Measurements from ENCODE around the gene OR2T34. TPM values are rescaled to one million over a fixed set of nuclear protein-coding genes. Genes with fewer than 3 reads are reported as not detected.
"Not testable (repeated sequence)": the region's sequence is repeated elsewhere in the genome, so short reads cannot be mapped to it uniquely, and the experiment has no call there.

OR2T34 gene
- polyA plus RNA-seq (2013, experiment 1 of 2): not detected
- not detected for polyA plus RNA-seq (2013, experiment 2 of 2)

GRCh38 chr1:248574657-248575056 lies at the start of gene OR2T34:
OR2T34 (minus strand) TSS chr1:248574757; CDS start chr1:248574757, 0 bp downstream.
- not testable (repeated sequence) for H2BK5ac ChIP-seq (ENCODE audit: low read length); H3K9me3 ChIP-seq (replicated peaks in 1 of 2; ENCODE audit: control insufficient read depth in 2 of 2, insufficient read depth in 1 of 2, low read depth in 1 of 2, low read length in 2 of 2); H2BK12ac ChIP-seq (ENCODE audit: low read length); H2BK120ac ChIP-seq (ENCODE audit: low read depth, low read length); H2AK5ac ChIP-seq (ENCODE audit: low read depth, low read length); H2AFZ ChIP-seq (ENCODE audit: low read length); H3K27me3 ChIP-seq (ENCODE audit: control insufficient read depth in 3 of 3, insufficient read depth in 3 of 3, low read depth in 1 of 3, low read length in 3 of 3); H2BK15ac ChIP-seq (ENCODE audit: low read length); H3K23ac ChIP-seq (ENCODE audit: low read depth, low read length, poor library complexity); H3K4ac ChIP-seq (ENCODE audit: low read length); H3K18ac ChIP-seq (ENCODE audit: low read length); H3K79me1 ChIP-seq (ENCODE audit: low read depth, low read length); H3K4me1 ChIP-seq (ENCODE audit: control insufficient read depth in 2 of 2, insufficient read depth in 1 of 2, low read depth in 1 of 2, low read length in 2 of 2); DNase-seq (ENCODE audit: low spot score); H3K9ac ChIP-seq (ENCODE audit: low read depth, low read length, poor library complexity); H3K4me2 ChIP-seq (ENCODE audit: insufficient read depth, low read length, poor library complexity, severe bottlenecking); H3K36me3 ChIP-seq (replicated peaks in 1 of 2; ENCODE audit: control insufficient read depth in 2 of 2, insufficient read depth in 2 of 2, low read length in 2 of 2); H3K14ac ChIP-seq (ENCODE audit: low read length); H4K8ac ChIP-seq (ENCODE audit: low read depth, low read length); H4K91ac ChIP-seq (ENCODE audit: low read depth, low read length, poor library complexity); H3K4me3 ChIP-seq (ENCODE audit: low read length in 2 of 2); H3K27ac ChIP-seq (replicated peaks; ENCODE audit: low read length)
- WGBS, 2 donors (ENCODE audit: extremely low coverage in 2 of 2, insufficient read length in 2 of 2, insufficient replicate concordance in 1 of 2): no CpG with 5 or more reads among the region's 3 CpGs

GRCh38 chr1:248622570-248623001 lies 48.0 kb upstream of the OR2T34 start:
- H3K36me3 ChIP-seq (replicated peaks in 1 of 2; ENCODE audit: control insufficient read depth in 2 of 2, insufficient read depth in 2 of 2, low read length in 2 of 2): no peaks in the 10 kb centered on the region
- no CpG with 5 or more reads among the region's 4 CpGs for WGBS, 2 donors (ENCODE audit: extremely low coverage in 2 of 2, insufficient read length in 2 of 2, insufficient replicate concordance in 1 of 2)
- H3K27ac ChIP-seq (replicated peaks; ENCODE audit: low read length): no peak overlapping the region

GRCh38 chr1:248621770-248622169 lies 47.2 kb upstream of the OR2T34 start:
- Histone ChIP-seq H3K4me2 (ENCODE audit: insufficient read depth, low read length, poor library complexity, severe bottlenecking) (no peak overlapping the region), H3K23ac (ENCODE audit: low read depth, low read length, poor library complexity) (no peak overlapping the region), H4K91ac (ENCODE audit: low read depth, low read length, poor library complexity) (no peak overlapping the region), H3K4me3 (ENCODE audit: low read length in 2 of 2) (no peak overlapping the region), H3K9me3 (replicated peaks in 1 of 2; ENCODE audit: control insufficient read depth in 2 of 2, insufficient read depth in 1 of 2, low read depth in 1 of 2, low read length in 2 of 2) (peaks cover 0 to 29% of the 10 kb centered on the region in 2 donors), H2AK5ac (ENCODE audit: low read depth, low read length) (no peak overlapping the region), H3K4me1 (ENCODE audit: control insufficient read depth in 2 of 2, insufficient read depth in 1 of 2, low read depth in 1 of 2, low read length in 2 of 2) (no peaks in the 10 kb centered on the region), H3K27ac (replicated peaks; ENCODE audit: low read length) (no peak overlapping the region), H2BK15ac (ENCODE audit: low read length) (no peak overlapping the region), H3K36me3 (replicated peaks in 1 of 2; ENCODE audit: control insufficient read depth in 2 of 2, insufficient read depth in 2 of 2, low read length in 2 of 2) (no peaks in the 10 kb centered on the region), H4K8ac (ENCODE audit: low read depth, low read length) (no peak overlapping the region), H3K18ac (ENCODE audit: low read length) (no peak overlapping the region), H2AFZ (ENCODE audit: low read length) (no peak overlapping the region), H2BK5ac (ENCODE audit: low read length) (no peak overlapping the region), H3K4ac (ENCODE audit: low read length) (no peak overlapping the region), H2BK12ac (ENCODE audit: low read length) (no peak overlapping the region), H3K14ac (ENCODE audit: low read length) (no peak overlapping the region), H3K9ac (ENCODE audit: low read depth, low read length, poor library complexity) (no peak overlapping the region), H2BK120ac (ENCODE audit: low read depth, low read length) (no peak overlapping the region), H3K79me1 (ENCODE audit: low read depth, low read length) (no peaks in the 10 kb centered on the region), H3K27me3 (ENCODE audit: control insufficient read depth in 3 of 3, insufficient read depth in 3 of 3, low read depth in 1 of 3, low read length in 3 of 3) (peaks cover 0 to 3% (median 0%) of the 10 kb centered on the region in 3 experiments)
- no CpG with 5 or more reads among the region's 7 CpGs for WGBS, 2 donors (ENCODE audit: extremely low coverage in 2 of 2, insufficient read length in 2 of 2, insufficient replicate concordance in 1 of 2)
- DNase-seq (ENCODE audit: low spot score): no peak

More at GRCh38 chr1:248622570-248623001, 48.0 kb upstream of the OR2T34 start:
- H2BK5ac ChIP-seq (ENCODE audit: low read length): no peak overlapping the region
- H3K79me1 ChIP-seq (ENCODE audit: low read depth, low read length): no peaks in the 10 kb centered on the region
- H3K14ac ChIP-seq (ENCODE audit: low read length): no peak overlapping the region
- no peaks in the 10 kb centered on the region for H3K4me1 ChIP-seq (ENCODE audit: control insufficient read depth in 2 of 2, insufficient read depth in 1 of 2, low read depth in 1 of 2, low read length in 2 of 2)
- no peak overlapping the region for H3K4me3 ChIP-seq (ENCODE audit: low read length in 2 of 2)
- H4K91ac ChIP-seq (ENCODE audit: low read depth, low read length, poor library complexity): no peak overlapping the region
- H2BK15ac ChIP-seq (ENCODE audit: low read length): no peak overlapping the region
- H2AFZ ChIP-seq (ENCODE audit: low read length): no peak overlapping the region
- H2BK12ac ChIP-seq (ENCODE audit: low read length): no peak overlapping the region
- H2AK5ac ChIP-seq (ENCODE audit: low read depth, low read length): no peak overlapping the region
- H3K4me2 ChIP-seq (ENCODE audit: insufficient read depth, low read length, poor library complexity, severe bottlenecking): no peak overlapping the region
- no peak for DNase-seq (ENCODE audit: low spot score)
- no peak overlapping the region for H3K4ac ChIP-seq (ENCODE audit: low read length)
- no peak overlapping the region for H3K23ac ChIP-seq (ENCODE audit: low read depth, low read length, poor library complexity)
- peaks cover 0 to 33% of the 10 kb centered on the region in 2 donors for H3K9me3 ChIP-seq (replicated peaks in 1 of 2; ENCODE audit: control insufficient read depth in 2 of 2, insufficient read depth in 1 of 2, low read depth in 1 of 2, low read length in 2 of 2)
- peaks cover 0 to 3% (median 0%) of the 10 kb centered on the region in 3 experiments for H3K27me3 ChIP-seq (ENCODE audit: control insufficient read depth in 3 of 3, insufficient read depth in 3 of 3, low read depth in 1 of 3, low read length in 3 of 3)
- H2BK120ac ChIP-seq (ENCODE audit: low read depth, low read length): no peak overlapping the region
- no peak overlapping the region for H3K18ac ChIP-seq (ENCODE audit: low read length)
- no peak overlapping the region for H3K9ac ChIP-seq (ENCODE audit: low read depth, low read length, poor library complexity)
- H4K8ac ChIP-seq (ENCODE audit: low read depth, low read length): no peak overlapping the region

GRCh38 chr1:248618878-248619277 lies 44.3 kb upstream of the OR2T34 start:
- Histone ChIP-seq H3K14ac (ENCODE audit: low read length) (no peak overlapping the region), H3K9ac (ENCODE audit: low read depth, low read length, poor library complexity) (no peak overlapping the region), H3K36me3 (replicated peaks in 1 of 2; ENCODE audit: control insufficient read depth in 2 of 2, insufficient read depth in 2 of 2, low read length in 2 of 2) (no peaks in the 10 kb centered on the region), H3K27ac (replicated peaks; ENCODE audit: low read length) (no peak overlapping the region), H4K8ac (ENCODE audit: low read depth, low read length) (no peak overlapping the region), H3K4me2 (ENCODE audit: insufficient read depth, low read length, poor library complexity, severe bottlenecking) (no peak overlapping the region), H3K23ac (ENCODE audit: low read depth, low read length, poor library complexity) (no peak overlapping the region), H3K18ac (ENCODE audit: low read length) (no peak overlapping the region), H3K79me1 (ENCODE audit: low read depth, low read length) (no peaks in the 10 kb centered on the region), H4K91ac (ENCODE audit: low read depth, low read length, poor library complexity) (no peak overlapping the region), H2BK12ac (ENCODE audit: low read length) (no peak overlapping the region), H2AFZ (ENCODE audit: low read length) (no peak overlapping the region), H2AK5ac (ENCODE audit: low read depth, low read length) (no peak overlapping the region), H3K4me3 (ENCODE audit: low read length in 2 of 2) (no peak overlapping the region), H2BK15ac (ENCODE audit: low read length) (no peak overlapping the region), H3K4me1 (ENCODE audit: control insufficient read depth in 2 of 2, insufficient read depth in 1 of 2, low read depth in 1 of 2, low read length in 2 of 2) (no peaks in the 10 kb centered on the region), H2BK120ac (ENCODE audit: low read depth, low read length) (no peak overlapping the region), H3K4ac (ENCODE audit: low read length) (no peak overlapping the region), H2BK5ac (ENCODE audit: low read length) (no peak overlapping the region), H3K9me3 (replicated peaks in 1 of 2; ENCODE audit: control insufficient read depth in 2 of 2, insufficient read depth in 1 of 2, low read depth in 1 of 2, low read length in 2 of 2) (peaks cover 0 to 19% of the 10 kb centered on the region in 2 donors), H3K27me3 (ENCODE audit: control insufficient read depth in 3 of 3, insufficient read depth in 3 of 3, low read depth in 1 of 3, low read length in 3 of 3) (no peaks in the 10 kb centered on the region)
- no CpG with 5 or more reads among the region's 3 CpGs for WGBS, 2 donors (ENCODE audit: extremely low coverage in 2 of 2, insufficient read length in 2 of 2, insufficient replicate concordance in 1 of 2)
- no peak for DNase-seq (ENCODE audit: low spot score)
